ENCODE results near the gene NSA2. TPM values are rescaled to one million over a fixed set of nuclear protein-coding genes. Genes with fewer than 3 reads are reported as not detected.
"Not testable (repeated sequence)": the region's sequence is repeated elsewhere in the genome, so short reads cannot be mapped to it uniquely, and the experiment has no call there.

Gene NSA2
- 128 and 150 TPM in 2 replicates for total RNA-seq (2014; rRNA removed; shearing (Covaris generic))

- H3K27ac ChIP-seq: peak within 1 kb of the TSS; percentile 54
- H3K27me3 ChIP-seq (replicated peaks): no peaks in the 10 kb centered on the region
- H3K36me3 ChIP-seq: peaks cover 47% of the 10 kb centered on the region
- no peaks in the 10 kb centered on the region for H3K9me3 ChIP-seq (replicated peaks)
- peaks cover 40% of the 10 kb centered on the region for H3K4me1 ChIP-seq (replicated peaks)
- H3K4me3 ChIP-seq: peak within 1 kb of the TSS; percentile 77
- DNase-seq (ENCODE audit: low read depth in 1 of 2, low spot score in 2 of 2): peak; percentile 89 to 92
Observed at GRCh38 chr5:74766849-74767578, at the start of gene NSA2, which contains the start of gene GFM2. Gene NSA2 (plus strand): TSS chr5:74767249. CDS start chr5:74767361, 112 bp downstream. Gene GFM2 (minus strand): TSS chr5:74767117. CDS start chr5:74763742, 3,375 bp downstream.

GRCh38 chr5:74717596-74717995 lies 49.5 kb upstream of the NSA2 start:
- H3K9me3 ChIP-seq (replicated peaks): no peaks in the 10 kb centered on the region
- H3K36me3 ChIP-seq: peaks cover 89% of the 10 kb centered on the region

GRCh38 chr5:74722271-74722670 lies 44.8 kb upstream of the NSA2 start:
- Histone ChIP-seq H3K4me3 (no peak overlapping the region), H3K4me1 (replicated peaks) (no peaks in the 10 kb centered on the region), H3K36me3 (peaks cover 92% of the 10 kb centered on the region), H3K9me3 (replicated peaks) (no peaks in the 10 kb centered on the region), H3K27me3 (replicated peaks) (no peaks in the 10 kb centered on the region), H3K27ac (no peak overlapping the region)
- DNase-seq (ENCODE audit: low read depth in 1 of 2, low spot score in 2 of 2): no peak

More at GRCh38 chr5:74717596-74717995, 49.5 kb upstream of the NSA2 start:
- Histone ChIP-seq H3K27ac (no peak overlapping the region), H3K27me3 (replicated peaks) (no peaks in the 10 kb centered on the region), H3K4me3 (no peak overlapping the region), H3K4me1 (replicated peaks) (no peaks in the 10 kb centered on the region)
- DNase-seq (ENCODE audit: low read depth in 1 of 2, low spot score in 2 of 2): no peak

GRCh38 chr5:74725331-74725730 lies 41.7 kb upstream of the NSA2 start:
- Histone ChIP-seq H3K27ac (no peak overlapping the region), H3K4me3 (no peak overlapping the region), H3K36me3 (peaks cover 83% of the 10 kb centered on the region), H3K27me3 (replicated peaks) (no peaks in the 10 kb centered on the region), H3K9me3 (replicated peaks) (no peaks in the 10 kb centered on the region), H3K4me1 (replicated peaks) (no peaks in the 10 kb centered on the region)
- no peak for DNase-seq (ENCODE audit: low read depth in 1 of 2, low spot score in 2 of 2)

GRCh38 chr5:74736759-74737158 lies 30.3 kb upstream of the NSA2 start:
- Histone ChIP-seq H3K4me1 (replicated peaks) (no peaks in the 10 kb centered on the region), H3K27ac (no peak overlapping the region), H3K9me3 (replicated peaks) (no peaks in the 10 kb centered on the region), H3K27me3 (replicated peaks) (no peaks in the 10 kb centered on the region), H3K36me3 (peaks cover 75% of the 10 kb centered on the region), H3K4me3 (no peak overlapping the region)
- DNase-seq (ENCODE audit: low read depth in 1 of 2, low spot score in 2 of 2): no peak

- H3K27me3 ChIP-seq (replicated peaks): no peaks in the 10 kb centered on the region
- no peak overlapping the region for H3K27ac ChIP-seq
- no peaks in the 10 kb centered on the region for H3K4me1 ChIP-seq (replicated peaks)
- H3K9me3 ChIP-seq (replicated peaks): no peaks in the 10 kb centered on the region
- DNase-seq (ENCODE audit: low read depth in 1 of 2, low spot score in 2 of 2): no peak
- no peak overlapping the region for H3K4me3 ChIP-seq
- peaks cover 72% of the 10 kb centered on the region for H3K36me3 ChIP-seq
Observed at GRCh38 chr5:74738406-74738805, 28.6 kb upstream of the NSA2 start.

- DNase-seq (ENCODE audit: low read depth in 1 of 2, low spot score in 2 of 2); H3K27me3 ChIP-seq (replicated peaks); H3K4me1 ChIP-seq (replicated peaks); H3K9me3 ChIP-seq (replicated peaks); H3K4me3 ChIP-seq; H3K27ac ChIP-seq: not testable (repeated sequence)
- H3K36me3 ChIP-seq: peaks cover 81% of the 10 kb centered on the region
Observed at GRCh38 chr5:74748742-74749141, 18.3 kb upstream of the NSA2 start.

- Histone ChIP-seq H3K9me3 (replicated peaks) (no peaks in the 10 kb centered on the region), H3K4me1 (replicated peaks) (peaks cover 34% of the 10 kb centered on the region), H3K36me3 (peaks cover 67% of the 10 kb centered on the region), H3K27ac (no peak overlapping the region), H3K27me3 (replicated peaks) (no peaks in the 10 kb centered on the region; the same call in 1 of the 2 replicates), H3K4me3 (no peak overlapping the region)
- DNase-seq (ENCODE audit: low read depth in 1 of 2, low spot score in 2 of 2): no peak
Observed at GRCh38 chr5:74761241-74761640, 5.8 kb upstream of the NSA2 start.

GRCh38 chr5:74762599-74762998 lies 4.5 kb upstream of the NSA2 start:
- H3K9me3 ChIP-seq (replicated peaks): no peaks in the 10 kb centered on the region
- peaks cover 55% of the 10 kb centered on the region for H3K36me3 ChIP-seq
- H3K27me3 ChIP-seq (replicated peaks): no peaks in the 10 kb centered on the region; the same call in 1 of the 2 replicates
- H3K27ac ChIP-seq: peak overlapping the region; percentile 69
- peaks cover 34% of the 10 kb centered on the region for H3K4me1 ChIP-seq (replicated peaks)
- peak; percentile 67 to 85 for DNase-seq (ENCODE audit: low read depth in 1 of 2, low spot score in 2 of 2)
- no peak overlapping the region for H3K4me3 ChIP-seq

- H3K27ac ChIP-seq: peak overlapping the region; percentile 69
- no peak overlapping the region for H3K4me3 ChIP-seq
- H3K27me3 ChIP-seq (replicated peaks): no peaks in the 10 kb centered on the region; the same call in 1 of the 2 replicates
- H3K9me3 ChIP-seq (replicated peaks): no peaks in the 10 kb centered on the region
- no peak for DNase-seq (ENCODE audit: low read depth in 1 of 2, low spot score in 2 of 2)
- peaks cover 47% of the 10 kb centered on the region for H3K36me3 ChIP-seq
- H3K4me1 ChIP-seq (replicated peaks): peaks cover 40% of the 10 kb centered on the region
Observed at GRCh38 chr5:74763504-74763903, 3.5 kb upstream of the NSA2 start.

- Histone ChIP-seq H3K4me1 (replicated peaks) (peaks cover 40% of the 10 kb centered on the region), H3K9me3 (replicated peaks) (no peaks in the 10 kb centered on the region), H3K4me3 (no peak overlapping the region; the same call in 1 of the 2 replicates), H3K36me3 (peaks cover 49% of the 10 kb centered on the region), H3K27me3 (replicated peaks) (no peaks in the 10 kb centered on the region; the same call in 1 of the 2 replicates), H3K27ac (peak overlapping the region; percentile 54)
- peak in 1 of 2 experiments; percentile 55 for DNase-seq (ENCODE audit: low read depth in 1 of 2, low spot score in 2 of 2)
Observed at GRCh38 chr5:74765201-74765600, 1.8 kb upstream of the NSA2 start.

GRCh38 chr5:74765929-74766328 lies 1.1 kb upstream of the NSA2 start:
- Histone ChIP-seq H3K36me3 (peaks cover 50% of the 10 kb centered on the region), H3K4me1 (replicated peaks) (peaks cover 40% of the 10 kb centered on the region), H3K27me3 (replicated peaks) (no peaks in the 10 kb centered on the region), H3K4me3 (peak overlapping the region; percentile 77), H3K9me3 (replicated peaks) (no peaks in the 10 kb centered on the region), H3K27ac (peak overlapping the region; percentile 54; the same call in 1 of the 2 replicates)
- no peak for DNase-seq (ENCODE audit: low read depth in 1 of 2, low spot score in 2 of 2)

- peak in 1 of 2 experiments; percentile 56 for DNase-seq (ENCODE audit: low read depth in 1 of 2, low spot score in 2 of 2)
- peaks cover 40% of the 10 kb centered on the region for H3K4me1 ChIP-seq (replicated peaks)
Observed at GRCh38 chr5:74766418-74766848, 616 bp upstream of the NSA2 start.

GRCh38 chr5:74767579-74767913 lies 497 bp downstream of the NSA2 start:
- H3K4me3 ChIP-seq: peak overlapping the region; percentile 77
- H3K27me3 ChIP-seq (replicated peaks): no peaks in the 10 kb centered on the region
- H3K9me3 ChIP-seq (replicated peaks): no peaks in the 10 kb centered on the region
- no peak for DNase-seq (ENCODE audit: low read depth in 1 of 2, low spot score in 2 of 2)
- H3K36me3 ChIP-seq: peaks cover 48% of the 10 kb centered on the region
- peak overlapping the region; percentile 53; the same call in 1 of the 2 replicates for H3K27ac ChIP-seq
- peaks cover 34% of the 10 kb centered on the region for H3K4me1 ChIP-seq (replicated peaks)

More at GRCh38 chr5:74766418-74766848, 616 bp upstream of the NSA2 start:
- no peaks in the 10 kb centered on the region for H3K27me3 ChIP-seq (replicated peaks)
- H3K36me3 ChIP-seq: peaks cover 50% of the 10 kb centered on the region
- H3K9me3 ChIP-seq (replicated peaks): no peaks in the 10 kb centered on the region
- peak overlapping the region; percentile 77 for H3K4me3 ChIP-seq
- H3K27ac ChIP-seq: peak overlapping the region; percentile 53; the same call in 1 of the 2 replicates

Measured in SJSA1 (cell line).